HepG2 (cell line): ENCODE data around the gene TTC1.

ENCODE experiments used
- BHLHE40 ChIP-seq: IDR thresholded peaks from 2 replicates; pipeline ENCODE4 v1.6.1; 2011; ENCODE audit warnings: low read length, improper control_type of control experiment
- DNMT1 ChIP-seq: sonication (generic); formaldehyde crosslinking; IDR thresholded peaks from 2 replicates; pipeline ENCODE4 v1.5.1; 2020; ENCODE audit warnings: mild to moderate bottlenecking, missing genetic modification reagents
- EZH2 ChIP-seq: conservative IDR thresholded peaks from 2 replicates; pipeline ENCODE4 v1.6.1; 2012; ENCODE audit warnings: mild to moderate bottlenecking, low read depth, low read length, moderate library complexity
- LRRFIP1 ChIP-seq: sonication (generic); formaldehyde crosslinking; conservative IDR thresholded peaks from 2 replicates; pipeline ENCODE4 v1.4.0; 2020; ENCODE audit warnings: missing genetic modification reagents
- NONO ChIP-seq, 2 experiments: fragments of 450-650 bp in 1 of 2; sonication (generic) in 1 of 2; formaldehyde crosslinking in 1 of 2; IDR thresholded peaks in 1 of 2; conservative IDR thresholded peaks in 1 of 2; 2 replicates each; pipeline versions ENCODE4 v1.6.1 to v1.8.0; 2017 to 2022; ENCODE audit warnings: mild to moderate bottlenecking in 1 of 2, missing genetic modification reagents in 1 of 2, moderate library complexity in 1 of 2
- RFX5 ChIP-seq: IDR thresholded peaks from 2 replicates; pipeline ENCODE4 v1.6.1; 2011; ENCODE audit warnings: low read depth, low read length, improper control_type of control experiment
- TOE1 ChIP-seq: sonication (generic); formaldehyde crosslinking; IDR thresholded peaks from 2 replicates; pipeline ENCODE4 v1.4.0; 2020; ENCODE audit warnings: mild to moderate bottlenecking, missing genetic modification reagents
- ZNF407 ChIP-seq: sonication (generic); formaldehyde crosslinking; IDR thresholded peaks from one replicate; pipeline ENCODE4 v1.5.1; 2020; ENCODE audit warnings: mild to moderate bottlenecking, missing genetic modification reagents; ENCODE audit errors: not compliant biosample characterization
- ZNF709 ChIP-seq: sonication (generic); formaldehyde crosslinking; IDR thresholded peaks from 2 replicates; pipeline ENCODE4 v1.5.0; 2020; ENCODE audit warnings: mild to moderate bottlenecking, missing genetic modification reagents

GRCh38 chr5:160036243-160036642 is 27.3 kb downstream of the TTC1 start:
- no peak for TF ChIP-seq EZH2
- TF ChIP-seq ZNF709 (CRISPR knock-in tag), result no peak
- no peak for TF ChIP-seq TOE1
- TF ChIP-seq LRRFIP1 (CRISPR knock-in tag), result no peak
- no peak for TF ChIP-seq ZNF407
- TF ChIP-seq RFX5, result no peak
- no peak for TF ChIP-seq DNMT1
- no peak for TF ChIP-seq BHLHE40
- TF ChIP-seq NONO (IDR thresholded peaks at IDR 0.05), result no peak
- TF ChIP-seq NONO (CRISPR knock-in tag; conservative IDR thresholded peaks at IDR 0.05), result no peak
